AG04450 (cell line): Measurements from ENCODE around the gene CAB39L. TPM values are rescaled to one million over a fixed set of nuclear protein-coding genes. Genes with fewer than 3 reads are reported as not detected.

Experiments used
- CTCF ChIA-PET: fragments of 300-600, 350-600 bp; formaldehyde crosslinking; extraction: SDS; loops from one replicate; lab custom pipeline; 2022; ENCODE audit warnings: antibody characterized with exemption, inconsistent platforms; lab: Charles Lee
- POLR2A ChIA-PET: fragments of 350-600 bp; formaldehyde crosslinking; extraction: SDS; loops from one replicate; lab custom pipeline; 2021; ENCODE audit warnings: antibody characterized with exemption, inconsistent platforms; lab: Yijun Ruan, JAX
- DNase-seq: peaks from one replicate; pipeline ENCODE4 v3.0.0-alpha.2; 2011; ENCODE audit warnings: low read depth, low spot score
- H3K27ac ChIP-seq: one replicate; pipeline ENCODE4 v1.5.1; 2012; ENCODE audit warnings: low read depth, low read length, control low read depth
- H3K27me3 ChIP-seq: one replicate; pipeline ENCODE4 v1.6.0; 2012; ENCODE audit warnings: low read length; ENCODE audit not compliant: control insufficient read depth, insufficient read depth
- H3K4me3 ChIP-seq: 2 replicates; pipeline ENCODE4 v1.5.1; 2011; ENCODE audit warnings: mild to moderate bottlenecking, low read depth, low read length, control low read depth
- H3K9me3 ChIP-seq: 2 replicates; pipeline ENCODE4 v1.5.1; 2012; ENCODE audit warnings: low read length; ENCODE audit not compliant: control insufficient read depth, insufficient read depth
- polyA plus RNA-seq: library from polyadenylated mRNA; depleted of rRNA; stranded (reverse); fragments of >200 nt; gene quantifications from 2 replicates; pipeline ENCODE4 v1.2.3, GENCODE V29; 2011
- TF ChIP-seq, protein P1 (sequence below): IDR thresholded peaks from 2 replicates; pipeline ENCODE4 v1.5.1; 2011; ENCODE audit warnings: low read depth, low read length, control low read depth, inconsistent platforms

The CAB39L gene
- polyA plus RNA-seq, 1 experiment = 26.3 TPM

- H3K9me3 ChIP-seq = no peaks in the 10 kb centered on the region
- DNase-seq = no peak
- POLR2A ChIA-PET = interaction anchor here (1.0 to 3.3 kb wide), 2 partner anchors 9 to 43 kb away, joined by 3 to 34 read pairs; partner anchors contain the start of genes CAB39L, PHF11 and SETDB2
- TF ChIP-seq, protein P1, sequence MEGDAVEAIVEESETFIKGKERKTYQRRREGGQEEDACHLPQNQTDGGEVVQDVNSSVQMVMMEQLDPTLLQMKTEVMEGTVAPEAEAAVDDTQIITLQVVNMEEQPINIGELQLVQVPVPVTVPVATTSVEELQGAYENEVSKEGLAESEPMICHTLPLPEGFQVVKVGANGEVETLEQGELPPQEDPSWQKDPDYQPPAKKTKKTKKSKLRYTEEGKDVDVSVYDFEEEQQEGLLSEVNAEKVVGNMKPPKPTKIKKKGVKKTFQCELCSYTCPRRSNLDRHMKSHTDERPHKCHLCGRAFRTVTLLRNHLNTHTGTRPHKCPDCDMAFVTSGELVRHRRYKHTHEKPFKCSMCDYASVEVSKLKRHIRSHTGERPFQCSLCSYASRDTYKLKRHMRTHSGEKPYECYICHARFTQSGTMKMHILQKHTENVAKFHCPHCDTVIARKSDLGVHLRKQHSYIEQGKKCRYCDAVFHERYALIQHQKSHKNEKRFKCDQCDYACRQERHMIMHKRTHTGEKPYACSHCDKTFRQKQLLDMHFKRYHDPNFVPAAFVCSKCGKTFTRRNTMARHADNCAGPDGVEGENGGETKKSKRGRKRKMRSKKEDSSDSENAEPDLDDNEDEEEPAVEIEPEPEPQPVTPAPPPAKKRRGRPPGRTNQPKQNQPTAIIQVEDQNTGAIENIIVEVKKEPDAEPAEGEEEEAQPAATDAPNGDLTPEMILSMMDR = no peak
- CTCF ChIA-PET = interaction anchor here (0.6 to 1.2 kb wide), 2 partner anchors 10 to 108 kb away, joined by 3 to 5 read pairs; no protein-coding TSS in a partner anchor
- H3K4me3 ChIP-seq = no peak overlapping the region
- H3K27ac ChIP-seq = no peak overlapping the region
- H3K27me3 ChIP-seq = no peaks in the 10 kb centered on the region
These were observed 9.0 kb upstream of the CAB39L start for GRCh38 chr13:49452725-49453457.

- Histone ChIP-seq H3K27me3 (no peaks in the 10 kb centered on the region), H3K4me3 (no peak overlapping the region), H3K9me3 (peaks cover 2% of the 10 kb centered on the region; the same call in 1 of the 2 replicates), H3K27ac (no peak overlapping the region)
- ChIA-PET POLR2A (no interaction called here), CTCF (no interaction called here)
- DNase-seq = no peak
- TF ChIP-seq, protein P1 = no peak
These were observed 6.4 kb upstream of the CAB39L start for GRCh38 chr13:49450105-49450819.

GRCh38 chr13:49448753-49449152 is 4.9 kb upstream of the CAB39L start:
- Histone ChIP-seq H3K4me3 (no peak overlapping the region), H3K27ac (no peak overlapping the region), H3K9me3 (peaks cover 2% of the 10 kb centered on the region; the same call in 1 of the 2 replicates), H3K27me3 (no peaks in the 10 kb centered on the region)
- DNase-seq = no peak
- ChIA-PET CTCF (no interaction called here), POLR2A (no interaction called here)
- TF ChIP-seq, protein P1 = no peak

- ChIA-PET CTCF (interaction anchor here (0.9 kb wide), 1 partner anchor 160 kb away, joined by 3 read pairs; no protein-coding TSS in a partner anchor), POLR2A (no interaction called here)
- H3K27ac ChIP-seq = no peak overlapping the region
- DNase-seq = no peak
- peak overlapping the region; percentile 0; the same call in 1 of the 2 replicates for H3K4me3 ChIP-seq
- TF ChIP-seq, protein P1 = no peak
- H3K9me3 ChIP-seq = peaks cover 2% of the 10 kb centered on the region; the same call in 1 of the 2 replicates
- H3K27me3 ChIP-seq = no peaks in the 10 kb centered on the region
These were observed 2.6 kb upstream of the CAB39L start for GRCh38 chr13:49446473-49446872.
